ENCODE results near the gene MEIOSIN.

DNA sequence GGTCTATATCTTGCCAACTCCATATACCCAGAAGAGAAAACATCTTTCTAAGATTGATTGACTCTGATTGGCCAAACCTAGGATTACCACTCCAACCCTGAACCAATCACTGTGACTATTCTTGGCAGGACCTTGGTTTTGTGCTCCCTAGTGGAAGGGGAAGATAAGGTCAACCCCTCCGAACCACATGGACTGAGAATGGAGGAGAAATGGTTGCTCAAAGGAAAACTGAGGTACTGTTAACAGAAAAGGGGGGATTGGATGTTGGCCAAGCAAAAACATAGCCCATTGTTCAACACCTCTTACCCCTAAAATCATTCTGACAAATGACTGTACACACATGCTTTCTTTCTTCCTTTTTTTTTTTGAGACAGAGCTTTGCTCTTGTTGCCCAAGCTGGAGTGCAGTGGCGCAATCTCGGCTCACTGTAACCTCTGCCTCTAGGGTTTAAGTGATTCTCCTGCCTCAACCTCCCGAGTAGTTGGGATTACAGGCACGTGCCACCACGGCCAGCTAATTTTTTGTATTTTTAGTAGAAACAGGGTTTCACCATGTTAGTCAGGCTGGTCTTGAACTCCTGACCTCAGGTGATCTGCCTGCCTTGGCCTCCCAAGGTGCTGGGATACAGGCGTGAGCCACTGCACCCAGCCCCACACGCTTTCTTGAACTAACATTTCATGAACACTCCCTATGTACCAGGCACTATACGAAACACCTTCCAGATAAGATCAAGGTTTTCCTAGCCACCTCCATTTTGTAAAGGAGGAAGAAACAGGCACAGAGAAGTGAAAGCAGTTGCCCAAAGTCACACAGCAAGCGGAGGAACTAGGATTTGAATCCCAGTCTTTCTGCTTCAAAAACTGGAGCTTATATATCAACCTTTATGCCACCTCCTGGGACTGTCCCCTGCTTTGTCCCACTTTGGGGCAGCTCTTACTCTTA lies 6.5 kb downstream of the MEIOSIN start:
- TF ChIP-seq, protein P1, sequence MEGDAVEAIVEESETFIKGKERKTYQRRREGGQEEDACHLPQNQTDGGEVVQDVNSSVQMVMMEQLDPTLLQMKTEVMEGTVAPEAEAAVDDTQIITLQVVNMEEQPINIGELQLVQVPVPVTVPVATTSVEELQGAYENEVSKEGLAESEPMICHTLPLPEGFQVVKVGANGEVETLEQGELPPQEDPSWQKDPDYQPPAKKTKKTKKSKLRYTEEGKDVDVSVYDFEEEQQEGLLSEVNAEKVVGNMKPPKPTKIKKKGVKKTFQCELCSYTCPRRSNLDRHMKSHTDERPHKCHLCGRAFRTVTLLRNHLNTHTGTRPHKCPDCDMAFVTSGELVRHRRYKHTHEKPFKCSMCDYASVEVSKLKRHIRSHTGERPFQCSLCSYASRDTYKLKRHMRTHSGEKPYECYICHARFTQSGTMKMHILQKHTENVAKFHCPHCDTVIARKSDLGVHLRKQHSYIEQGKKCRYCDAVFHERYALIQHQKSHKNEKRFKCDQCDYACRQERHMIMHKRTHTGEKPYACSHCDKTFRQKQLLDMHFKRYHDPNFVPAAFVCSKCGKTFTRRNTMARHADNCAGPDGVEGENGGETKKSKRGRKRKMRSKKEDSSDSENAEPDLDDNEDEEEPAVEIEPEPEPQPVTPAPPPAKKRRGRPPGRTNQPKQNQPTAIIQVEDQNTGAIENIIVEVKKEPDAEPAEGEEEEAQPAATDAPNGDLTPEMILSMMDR (IDR thresholded peaks at IDR 0.05; ENCODE audit: low read depth, low read length, poor library complexity, severe bottlenecking): no peak
- TF ChIP-seq EZH2phosphoT487 (IDR thresholded peaks at IDR 0.05; ENCODE audit: borderline replicate concordance, low read length): no peak
